NCI-H1092 treated with DMSO at 0.1 percent for 48 hours (cell line): Measurements from ENCODE around the gene SNX7.

Experiments
- DNase-seq: peaks from one replicate; lab custom pipeline; 2025; lab: John Stamatoyannopoulos, UW

The SNX7 gene

GRCh38 chr1:98661544-98662355, at the start of gene SNX7:
Gene SNX7, plus strand, starts transcription at chr1:98661721. Its CDS starts 11 bp downstream, at chr1:98661732.
- DNase-seq, result no peak

DNA sequence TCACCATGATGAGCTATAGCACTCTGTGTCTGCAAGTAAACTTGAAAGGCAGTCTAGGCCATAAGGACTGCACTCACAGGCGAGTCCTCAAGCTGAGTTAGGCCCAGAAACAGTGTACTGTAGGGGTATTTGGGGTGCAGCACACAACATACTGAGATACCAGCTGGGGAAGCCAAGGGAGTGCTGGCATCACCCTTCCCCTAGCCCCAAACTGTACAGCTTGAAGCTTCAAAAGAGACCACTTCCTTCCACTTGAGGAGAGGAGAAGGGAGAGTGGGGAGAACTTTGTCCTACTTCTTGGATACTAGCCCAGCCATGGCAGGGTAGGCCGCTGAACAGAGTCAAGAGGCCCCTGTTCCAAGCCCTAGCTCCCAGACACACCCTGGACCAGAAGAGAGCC, 24.2 kb upstream of the SNX7 start:
- no peak for DNase-seq

DNA sequence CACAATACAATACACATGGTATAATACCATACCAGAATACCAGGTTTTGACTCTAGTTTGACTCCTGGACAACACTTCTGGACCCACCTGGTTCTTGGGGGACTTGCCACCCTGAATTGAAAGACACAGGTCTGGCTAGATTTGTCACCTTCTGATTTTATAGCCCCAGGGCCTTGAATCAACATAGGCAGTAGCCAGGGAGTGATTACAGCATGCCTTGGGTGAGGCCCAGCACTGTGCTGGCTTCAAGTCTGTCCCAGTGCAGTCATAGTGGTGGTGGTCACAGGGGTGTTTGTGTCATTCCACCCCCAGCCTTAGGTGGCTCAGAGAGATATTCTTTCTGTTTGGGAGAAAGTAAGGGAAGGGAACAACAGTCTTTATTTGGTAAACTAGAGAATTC, 23.3 kb upstream of the SNX7 start:
- no peak for DNase-seq

DNA sequence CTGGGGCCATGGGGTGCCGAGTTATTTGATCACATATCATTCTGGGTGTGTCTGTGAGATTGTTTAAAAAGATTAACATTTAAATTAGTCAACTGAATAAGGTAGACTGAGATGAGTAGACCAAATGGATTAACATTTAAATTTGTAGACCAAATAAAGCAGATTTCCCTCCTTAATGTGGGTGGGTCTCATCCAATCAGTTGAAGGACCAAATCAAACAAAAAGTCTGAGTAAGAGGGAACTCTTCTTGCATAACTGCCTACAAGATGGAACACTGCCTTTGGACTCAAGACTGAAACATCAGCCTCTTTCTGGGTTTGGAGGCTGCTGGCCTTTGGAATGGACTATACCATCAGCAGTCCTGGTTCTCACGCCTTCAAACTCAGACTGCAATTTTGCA, 17.0 kb upstream of the SNX7 start:
- no peak for DNase-seq

DNA sequence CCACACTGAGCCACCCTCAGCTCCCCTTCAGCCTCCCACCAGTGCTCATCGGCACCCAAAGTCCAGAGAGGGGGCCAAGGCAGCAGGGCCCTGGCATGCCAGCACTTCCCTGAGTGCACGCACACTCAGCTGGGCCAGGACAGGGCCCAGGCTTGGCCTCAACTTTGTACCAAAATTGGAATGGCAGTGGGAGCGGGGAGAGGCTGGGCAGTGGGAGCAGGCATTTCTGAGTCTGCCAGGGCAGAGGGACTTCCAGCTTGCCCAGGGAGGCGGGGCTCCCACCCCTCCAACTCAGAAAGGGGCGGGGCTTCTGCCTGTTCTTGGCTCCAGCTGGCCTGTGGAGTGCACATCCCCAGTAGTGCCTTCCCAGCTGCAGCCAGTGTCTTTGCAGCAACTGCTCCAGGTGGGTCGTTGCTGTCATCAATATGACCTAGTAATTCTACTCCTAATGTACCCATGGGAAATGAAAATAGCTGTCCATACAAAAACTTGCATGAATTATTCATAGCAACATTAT, 10.3 kb upstream of the SNX7 start:
- no peak for DNase-seq

DNA sequence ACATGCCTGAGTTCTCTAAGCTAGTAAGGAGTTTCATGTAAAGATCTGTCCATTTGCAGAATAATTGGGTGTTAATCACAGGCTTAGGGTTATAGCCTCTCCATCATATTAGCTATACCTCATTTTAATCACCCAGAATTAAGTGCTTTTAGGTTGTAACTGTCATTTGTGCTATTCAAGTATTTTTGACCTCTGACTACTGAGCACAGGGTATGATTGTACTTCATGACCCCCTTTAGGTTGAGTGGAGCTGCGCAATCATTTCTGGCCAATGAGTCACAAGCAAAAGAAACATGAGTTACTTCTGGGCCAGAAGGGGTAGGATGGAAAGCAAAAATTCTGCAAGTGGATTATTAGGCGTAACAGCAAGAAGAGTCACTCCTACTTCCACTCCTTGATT, 8.4 kb upstream of the SNX7 start:
- DNase-seq, result no peak

DNA sequence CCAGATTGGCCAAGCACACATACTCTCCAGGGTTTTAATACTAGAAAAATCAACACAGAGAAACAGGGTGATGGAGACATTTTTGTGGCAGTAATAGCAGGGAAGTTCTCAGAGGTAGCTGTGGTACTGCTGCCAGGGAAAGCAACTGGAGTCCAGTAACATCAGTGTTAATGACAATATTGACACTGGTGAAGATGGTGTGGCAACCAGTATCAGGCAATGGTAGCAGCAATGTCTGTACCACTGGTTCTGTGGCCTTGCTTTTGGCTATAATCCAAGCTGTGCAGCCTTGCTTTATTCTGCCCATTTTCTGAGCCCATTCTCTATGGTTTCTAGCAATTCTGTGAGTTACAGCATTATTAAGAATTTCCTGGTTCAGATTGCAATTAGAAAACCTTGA, 1.6 kb upstream of the SNX7 start:
- DNase-seq, result no peak

- DNase-seq, result no peak
Observed at GRCh38 chr1:98660940-98661543, 479 bp upstream of the SNX7 start.

- no peak for DNase-seq
Observed at GRCh38 chr1:98662356-98662670, 792 bp downstream of the SNX7 start.

- no peak for DNase-seq
Observed at GRCh38 chr1:98668733-98669132, 7.2 kb downstream of the SNX7 start.

DNA sequence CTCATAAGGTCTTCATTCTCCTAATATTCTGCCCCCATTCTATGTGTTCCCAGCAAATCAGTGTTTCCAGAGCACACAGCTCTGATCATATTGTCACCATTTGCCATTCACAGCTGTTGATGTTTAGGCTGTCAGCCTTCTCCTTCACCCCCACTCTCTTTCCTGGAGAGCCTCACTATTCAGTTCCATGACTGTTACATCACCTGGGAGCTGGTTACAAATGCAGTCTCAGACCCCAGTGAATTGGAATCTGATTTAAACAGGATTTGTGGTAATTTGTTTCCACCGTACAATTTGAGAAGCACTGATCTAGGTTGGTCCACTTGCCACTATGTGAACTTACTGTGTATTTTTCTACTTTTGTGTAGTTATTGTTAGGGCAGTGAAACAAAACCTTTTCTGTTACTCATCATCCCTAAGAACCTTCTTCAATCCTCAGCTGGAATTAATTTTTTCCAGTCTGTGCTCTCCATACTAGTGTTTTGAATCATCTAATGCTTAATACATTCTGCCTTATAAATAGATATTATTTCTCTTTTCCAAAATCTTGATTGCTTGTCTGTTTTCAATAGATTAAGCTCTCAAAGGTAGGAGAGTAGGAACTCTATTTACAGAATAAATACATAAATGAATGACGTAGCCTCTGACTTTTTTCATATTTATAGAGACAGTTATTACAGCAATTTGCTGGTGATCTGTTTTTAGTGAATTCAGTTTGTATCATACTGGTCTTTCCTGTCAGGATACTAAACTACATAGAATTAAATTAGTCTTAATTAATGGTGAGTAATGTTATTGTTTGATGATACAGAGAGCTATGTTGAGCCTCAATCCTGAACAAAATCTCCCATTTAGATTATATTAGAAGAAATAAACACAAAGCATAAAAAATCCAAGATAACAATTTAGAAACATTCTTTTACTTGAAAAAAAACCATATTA, 8.1 kb downstream of the SNX7 start:
- DNase-seq, result no peak

- DNase-seq, result no peak
Observed at GRCh38 chr1:98672189-98672588, 10.7 kb downstream of the SNX7 start.

GRCh38 chr1:98674075-98674781, 12.7 kb downstream of the SNX7 start:
- no peak for DNase-seq

- DNase-seq, result no peak
Observed at GRCh38 chr1:98675282-98675681, 13.8 kb downstream of the SNX7 start.

DNA sequence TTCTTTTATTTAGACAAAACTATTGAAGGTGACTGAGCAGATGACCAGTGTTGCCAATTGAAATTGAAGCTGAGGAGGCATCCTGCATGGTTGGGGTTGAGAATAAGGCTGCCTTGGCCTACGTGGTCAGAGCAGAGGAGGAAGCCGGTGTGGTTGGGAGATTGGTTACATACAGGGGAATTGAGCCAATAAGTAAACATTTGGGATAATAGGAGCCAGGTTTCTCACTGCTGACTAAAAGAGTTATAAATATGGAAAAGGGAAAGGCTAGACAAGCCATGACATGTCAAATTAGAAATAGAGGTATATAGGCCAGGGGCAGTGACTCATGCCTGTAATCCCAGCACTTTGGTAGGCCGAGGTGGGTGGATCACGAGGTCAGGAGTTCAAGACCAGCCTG, 15.8 kb downstream of the SNX7 start:
- no peak for DNase-seq

DNA sequence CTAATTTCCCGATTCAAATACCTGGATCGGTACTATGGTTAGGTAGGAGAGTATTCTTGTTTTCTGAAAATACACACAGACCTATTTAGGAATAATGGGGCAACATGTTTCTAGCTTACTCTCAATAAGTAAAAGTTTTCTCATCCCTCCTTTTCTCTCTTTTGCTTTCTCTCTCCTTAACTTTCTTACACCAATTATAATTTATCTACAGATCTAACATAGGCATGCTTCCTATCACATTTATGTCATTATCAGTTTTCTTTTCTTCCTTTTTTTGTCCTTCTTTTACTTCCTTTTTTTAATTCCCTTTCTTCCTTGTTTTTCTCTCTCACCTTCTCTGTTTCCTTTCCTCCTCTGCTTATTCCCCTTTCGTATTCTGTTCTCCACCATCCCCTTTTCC, 20.3 kb downstream of the SNX7 start:
- DNase-seq, result no peak

- no peak for DNase-seq
Observed at GRCh38 chr1:98688110-98688739, 26.7 kb downstream of the SNX7 start.

GRCh38 chr1:98690576-98690975, 29.1 kb downstream of the SNX7 start:
- DNase-seq, result no peak

DNA sequence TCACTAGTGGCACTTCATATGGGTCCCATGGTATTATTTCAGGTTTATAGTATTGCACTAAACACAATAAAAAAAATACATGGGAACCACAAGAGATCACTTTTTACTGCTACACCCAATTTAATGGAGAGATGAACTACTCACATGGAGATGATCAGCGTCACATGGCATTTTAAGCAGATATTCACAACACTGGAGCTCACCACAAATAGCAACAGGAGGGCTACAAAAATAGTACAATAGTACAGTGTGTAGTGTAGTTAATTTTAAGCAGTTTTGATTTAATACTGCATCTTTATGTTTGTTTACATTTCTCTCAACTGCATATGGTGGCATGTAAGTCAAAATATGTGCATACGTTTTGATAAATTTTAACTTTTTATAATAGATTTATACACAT, 31.0 kb downstream of the SNX7 start:
- DNase-seq, result no peak

DNA sequence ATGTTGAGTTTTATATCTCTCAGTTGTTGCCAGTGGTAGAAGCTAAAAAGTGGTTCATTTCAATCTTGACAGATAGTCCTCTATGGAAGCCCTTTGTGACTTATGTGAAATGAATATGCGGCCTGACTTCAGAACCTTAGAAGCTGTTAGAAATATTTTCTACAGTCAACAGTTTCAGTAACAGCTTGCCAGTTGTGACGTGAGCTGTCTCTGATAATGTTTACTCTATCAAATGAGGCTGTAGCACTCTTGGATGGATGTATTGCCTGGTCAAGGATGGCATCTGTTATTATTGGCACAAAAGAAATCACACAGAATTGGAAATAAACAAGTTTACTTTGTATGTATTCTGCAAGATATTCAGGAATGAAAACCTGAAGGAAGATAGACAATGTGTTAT, 31.9 kb downstream of the SNX7 start:
- no peak for DNase-seq

- no peak for DNase-seq
Observed at GRCh38 chr1:98696077-98696476, 34.6 kb downstream of the SNX7 start.

GRCh38 chr1:98697781-98698180, 36.3 kb downstream of the SNX7 start:
- DNase-seq, result no peak
